HG02763 (cell line): ENCODE results near the gene FOXP1.

Experiments used
- ATAC-seq: cut with Tn5 transposase; IDR thresholded peaks from one replicate; pipeline ENCODE4 v1.9.1; 2021; ENCODE audit warnings: mild to moderate bottlenecking, moderate library complexity; ENCODE audit not compliant: unreplicated experiment

The FOXP1 gene

GRCh38 chr3:71003511-71003910 is 580.0 kb downstream of the FOXP1 start:
- ATAC-seq: no peak

- ATAC-seq: no peak
These were observed 581.2 kb downstream of the FOXP1 start for GRCh38 chr3:71002298-71002697.

GRCh38 chr3:71001303-71001830 is 582.2 kb downstream of the FOXP1 start:
- no peak for ATAC-seq

- no peak for ATAC-seq
These were observed 583.0 kb downstream of the FOXP1 start for GRCh38 chr3:71000483-71000882.

GRCh38 chr3:70999730-71000129 is 583.8 kb downstream of the FOXP1 start:
- no peak for ATAC-seq

- ATAC-seq: no peak
These were observed 587.4 kb downstream of the FOXP1 start for GRCh38 chr3:70996082-70996481.

GRCh38 chr3:70994644-70995043 is 588.9 kb downstream of the FOXP1 start:
- no peak for ATAC-seq

GRCh38 chr3:70992562-70993204 is 590.8 kb downstream of the FOXP1 start:
- ATAC-seq: no peak

- ATAC-seq: no peak
These were observed 591.4 kb downstream of the FOXP1 start for GRCh38 chr3:70992131-70992530.

GRCh38 chr3:70990723-70991122 is 592.8 kb downstream of the FOXP1 start:
- no peak for ATAC-seq

- ATAC-seq: no peak
These were observed 593.3 kb downstream of the FOXP1 start for GRCh38 chr3:70990185-70990584.

GRCh38 chr3:70989174-70989573 is 594.4 kb downstream of the FOXP1 start:
- no peak for ATAC-seq

GRCh38 chr3:70988111-70988510 is 595.4 kb downstream of the FOXP1 start:
- no peak for ATAC-seq

- no peak for ATAC-seq
These were observed 598.0 kb downstream of the FOXP1 start for GRCh38 chr3:70985572-70985971.

GRCh38 chr3:70984776-70985482 is 598.6 kb downstream of the FOXP1 start:
- ATAC-seq: no peak

GRCh38 chr3:70982700-70983140 is 600.8 kb downstream of the FOXP1 start:
- ATAC-seq: peak; percentile 71

GRCh38 chr3:70982284-70982683 is 601.2 kb downstream of the FOXP1 start:
- no peak for ATAC-seq

- no peak for ATAC-seq
These were observed 602.2 kb downstream of the FOXP1 start for GRCh38 chr3:70981231-70981880.

- ATAC-seq: no peak
These were observed 602.8 kb downstream of the FOXP1 start for GRCh38 chr3:70980646-70981170.

GRCh38 chr3:70979983-70980645 is 603.4 kb downstream of the FOXP1 start:
- ATAC-seq: no peak

- ATAC-seq: no peak
These were observed 605.8 kb downstream of the FOXP1 start for GRCh38 chr3:70977712-70978111.
